Activated CD4-positive, alpha-beta T cell treated with anti-CD3 and anti-CD28 coated beads for 48 hours (primary cell): ENCODE measurements around the gene FOXF2.
"Not testable (repeated sequence)": the region's sequence is repeated elsewhere in the genome, so short reads cannot be mapped to it uniquely, and the experiment has no call there.

ENCODE experiments used
- DNase-seq: peaks from one replicate; pipeline ENCODE4 v3.0.0-alpha.2; 2020

Gene FOXF2

GRCh38 chr6:1389369-1390132 is at the start of gene FOXF2:
FOXF2 (plus strand) TSS chr6:1389576; CDS start chr6:1389948, 372 bp downstream.
- DNase-seq: no peak

- DNase-seq: no peak
These were observed 43.3 kb upstream of the FOXF2 start for GRCh38 chr6:1346101-1346500.

- no peak for DNase-seq
These were observed 42.8 kb upstream of the FOXF2 start for GRCh38 chr6:1346558-1347091.

GRCh38 chr6:1347161-1347560 is 42.2 kb upstream of the FOXF2 start:
- DNase-seq: no peak

GRCh38 chr6:1348675-1349074 is 40.7 kb upstream of the FOXF2 start:
- no peak for DNase-seq

GRCh38 chr6:1349655-1350054 is 39.7 kb upstream of the FOXF2 start:
- DNase-seq: no peak

- no peak for DNase-seq
These were observed 37.9 kb upstream of the FOXF2 start for GRCh38 chr6:1351381-1352008.

GRCh38 chr6:1355068-1355467 is 34.3 kb upstream of the FOXF2 start:
- DNase-seq: not testable (repeated sequence)

GRCh38 chr6:1361717-1362116 is 27.7 kb upstream of the FOXF2 start:
- not testable (repeated sequence) for DNase-seq

- DNase-seq: no peak
These were observed 26.7 kb upstream of the FOXF2 start for GRCh38 chr6:1362643-1363042.

- no peak for DNase-seq
These were observed 26.1 kb upstream of the FOXF2 start for GRCh38 chr6:1363298-1363697.

GRCh38 chr6:1363729-1364572 is 25.4 kb upstream of the FOXF2 start:
- no peak for DNase-seq

- DNase-seq: no peak
These were observed 24.6 kb upstream of the FOXF2 start for GRCh38 chr6:1364791-1365190.

GRCh38 chr6:1365686-1366085 is 23.7 kb upstream of the FOXF2 start:
- no peak for DNase-seq

GRCh38 chr6:1367771-1368170 is 21.6 kb upstream of the FOXF2 start:
- no peak for DNase-seq

GRCh38 chr6:1368940-1369339 is 20.4 kb upstream of the FOXF2 start:
- DNase-seq: no peak

GRCh38 chr6:1369695-1370094 is 19.7 kb upstream of the FOXF2 start:
- not testable (repeated sequence) for DNase-seq

GRCh38 chr6:1371933-1372332 is 17.4 kb upstream of the FOXF2 start:
- DNase-seq: no peak

- DNase-seq: no peak
These were observed 16.7 kb upstream of the FOXF2 start for GRCh38 chr6:1372690-1373089.

- DNase-seq: no peak
These were observed 12.7 kb upstream of the FOXF2 start for GRCh38 chr6:1376653-1377052.

GRCh38 chr6:1377526-1377925 is 11.8 kb upstream of the FOXF2 start:
- DNase-seq: no peak

- DNase-seq: no peak
These were observed 11.0 kb upstream of the FOXF2 start for GRCh38 chr6:1378065-1379016.
